Gastrocnemius medialis (tissue), 4 donors: ENCODE data around the gene SESTD1.

Source experiments
- POLR2A ChIP-seq, 2 donors: fragments of 450-650 bp; IDR thresholded peaks; one replicate each; pipeline ENCODE4 v1.6.1; 2017; ENCODE audit warnings: antibody characterized with exemption in 2 of 2, mild to moderate bottlenecking in 2 of 2, moderate library complexity in 2 of 2
- TF ChIP-seq, protein P1 (sequence below), 5 experiments: fragments of 450-650 bp in 3 of 5; fragments of 200-600 bp in 2 of 5; sonication (generic) in 2 of 5; IDR thresholded peaks in 4 of 5; conservative IDR thresholded peaks in 1 of 5; 1 replicate in 4 of 5; 2 replicates in 1 of 5; pipeline ENCODE4 v1.5.1; 2016 to 2019; ENCODE audit warnings: antibody characterized with exemption in 5 of 5, mild to moderate bottlenecking in 3 of 5, moderate library complexity in 3 of 5

DNA sequence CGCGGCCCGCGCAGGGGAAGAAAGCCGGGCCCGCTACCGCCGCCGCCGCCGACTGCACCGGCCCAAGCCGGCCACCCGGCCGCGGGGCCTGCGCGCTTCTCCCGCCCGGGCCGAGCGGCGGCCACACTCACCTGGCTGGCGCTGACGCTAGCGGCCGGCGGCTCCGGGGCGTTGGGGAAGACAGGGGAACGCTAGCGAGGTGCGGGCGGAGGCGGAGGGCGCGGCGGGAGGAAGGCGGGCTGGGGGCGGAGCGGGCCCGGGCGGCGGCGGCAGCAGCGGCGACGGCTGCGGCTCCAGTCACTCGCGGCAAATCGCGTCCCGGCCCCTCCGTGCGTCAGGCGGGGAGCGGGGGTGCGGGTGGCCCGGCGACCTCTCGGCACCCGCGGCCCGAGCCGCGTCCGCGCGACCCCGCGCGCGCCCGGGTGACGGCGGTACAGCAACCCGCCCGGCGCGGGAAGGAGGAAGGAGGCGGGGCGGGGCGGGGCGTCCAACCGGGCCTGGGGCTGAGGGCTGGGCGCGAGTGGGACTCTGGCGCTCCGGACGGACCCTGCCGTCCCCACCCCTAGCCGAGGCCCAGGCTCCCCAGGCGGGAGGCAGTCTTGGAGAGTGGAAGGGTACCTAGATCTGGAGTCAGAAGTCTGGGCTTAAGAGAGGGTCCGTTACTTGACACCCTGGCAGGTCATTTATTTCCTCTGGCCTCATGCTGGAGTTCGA lies at the start of gene SESTD1:
- TF ChIP-seq, protein P1, sequence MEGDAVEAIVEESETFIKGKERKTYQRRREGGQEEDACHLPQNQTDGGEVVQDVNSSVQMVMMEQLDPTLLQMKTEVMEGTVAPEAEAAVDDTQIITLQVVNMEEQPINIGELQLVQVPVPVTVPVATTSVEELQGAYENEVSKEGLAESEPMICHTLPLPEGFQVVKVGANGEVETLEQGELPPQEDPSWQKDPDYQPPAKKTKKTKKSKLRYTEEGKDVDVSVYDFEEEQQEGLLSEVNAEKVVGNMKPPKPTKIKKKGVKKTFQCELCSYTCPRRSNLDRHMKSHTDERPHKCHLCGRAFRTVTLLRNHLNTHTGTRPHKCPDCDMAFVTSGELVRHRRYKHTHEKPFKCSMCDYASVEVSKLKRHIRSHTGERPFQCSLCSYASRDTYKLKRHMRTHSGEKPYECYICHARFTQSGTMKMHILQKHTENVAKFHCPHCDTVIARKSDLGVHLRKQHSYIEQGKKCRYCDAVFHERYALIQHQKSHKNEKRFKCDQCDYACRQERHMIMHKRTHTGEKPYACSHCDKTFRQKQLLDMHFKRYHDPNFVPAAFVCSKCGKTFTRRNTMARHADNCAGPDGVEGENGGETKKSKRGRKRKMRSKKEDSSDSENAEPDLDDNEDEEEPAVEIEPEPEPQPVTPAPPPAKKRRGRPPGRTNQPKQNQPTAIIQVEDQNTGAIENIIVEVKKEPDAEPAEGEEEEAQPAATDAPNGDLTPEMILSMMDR (IDR thresholded peaks at IDR 0.05 in 4 of 5, conservative IDR thresholded peaks at IDR 0.05 in 1 of 5) = peak in 1 of 5 experiments; percentile 30
- TF ChIP-seq POLR2A (IDR thresholded peaks at IDR 0.05) = peak; percentile 75 to 78
